HepG2 (cell line): ENCODE results near the gene RREB1. TPM values are rescaled to one million over a fixed set of nuclear protein-coding genes. Genes with fewer than 3 reads are reported as not detected.

ENCODE experiments used
- ATAC-seq: fragments of 200-7000 bp; cut with Tn5 transposase; 3 replicates; pipeline ENCODE4 v1.9.1; 2020; ENCODE audit warnings: mild to moderate bottlenecking, moderate library complexity
- BruUV-seq: library from RNA; stranded (reverse); fragments of 400-500 nt; replicated peaks from 2 replicates; lab custom pipeline; 2021; lab: Mats Ljungman, UMichigan
- CTCF ChIA-PET: fragments of 300-600 bp; formaldehyde crosslinking; extraction: SDS; loops from one replicate; lab custom pipeline; 2021; ENCODE audit warnings: low total read pairs, inconsistent platforms, low intra/inter-chr PET ratio; lab: Yijun Ruan, JAX
- POLR2A ChIA-PET: fragments of 350-600 bp; sonication (Branson Sonifier 250); formaldehyde crosslinking; loops from one replicate; lab custom pipeline; 2020; ENCODE audit warnings: antibody characterized with exemption, inconsistent platforms; lab: Yijun Ruan, JAX
- DNase-seq: peaks from one replicate; pipeline ENCODE4 v3.0.0-alpha.2; 2015; ENCODE audit warnings: low spot score
- FAIRE-seq: peaks from 3 replicates; lab custom pipeline; 2011; peaks lifted over from hg19 to GRCh38; lab: Jason Lieb, UNC
- H2AFZ ChIP-seq: one replicate; pipeline ENCODE4 v1.6.1; 2011; ENCODE audit warnings: low read length, inconsistent platforms
- H3K27ac ChIP-seq: fragments of 300-600 bp; 3 replicates; pipeline ENCODE4 v1.8.0; 2011; ENCODE audit warnings: mixed run types, mild to moderate bottlenecking, mixed read lengths, low read length, inconsistent platforms; ENCODE audit not compliant: insufficient read depth; ENCODE audit errors: extremely low read length
- H3K27me3 ChIP-seq, 2 experiments: fragments of 200-600 bp in 1 of 2; 2 replicates in 1 of 2; 3 replicates in 1 of 2; pipeline versions ENCODE4 v1.6.0 to v1.8.0; 2011; ENCODE audit warnings: low read length in 2 of 2, mild to moderate bottlenecking in 2 of 2, moderate library complexity in 2 of 2, inconsistent platforms in 1 of 2; ENCODE audit not compliant: insufficient read depth in 2 of 2, control insufficient read depth in 1 of 2
- H3K36me3 ChIP-seq, 2 experiments: fragments of 200-600 bp in 1 of 2; replicated peaks in 1 of 2; 2 replicates in 1 of 2; 3 replicates in 1 of 2; pipeline versions ENCODE4 v1.5.1 to v1.8.0; 2011; ENCODE audit warnings: low read length in 2 of 2, inconsistent platforms in 1 of 2; ENCODE audit not compliant: insufficient read depth in 2 of 2, control insufficient read depth in 1 of 2
- H3K4me1 ChIP-seq: 2 replicates; pipeline ENCODE4 v1.5.1; 2012; ENCODE audit warnings: low read length, inconsistent platforms; ENCODE audit not compliant: insufficient read depth
- H3K4me2 ChIP-seq: 2 replicates; pipeline ENCODE4 v1.6.0; 2011; ENCODE audit warnings: low read depth, low read length, inconsistent platforms
- H3K4me3 ChIP-seq, 3 experiments: fragments of 200-600 bp in 1 of 3; sonication (generic), shearing (Covaris generic) in 1 of 3; replicated peaks in 1 of 3; 2 replicates each; pipeline ENCODE4 v1.5.1; 2011 to 2016; ENCODE audit warnings: low read length in 3 of 3, inconsistent platforms in 2 of 3, low read depth in 2 of 3, mild to moderate bottlenecking in 2 of 3, control low read depth in 1 of 3, mixed read lengths in 1 of 3; ENCODE audit not compliant: insufficient read depth in 1 of 3
- H3K79me2 ChIP-seq: one replicate; pipeline ENCODE4 v1.6.1; 2011; ENCODE audit warnings: low read length, inconsistent platforms; ENCODE audit not compliant: insufficient read depth
- H3K9ac ChIP-seq: 2 replicates; pipeline ENCODE4 v1.6.0; 2011; ENCODE audit warnings: mild to moderate bottlenecking, low read depth, low read length, inconsistent platforms; ENCODE audit not compliant: insufficient read depth
- H3K9me3 ChIP-seq: 2 replicates; pipeline ENCODE4 v1.5.1; 2012; ENCODE audit warnings: mild to moderate bottlenecking, low read length
- H4K20me1 ChIP-seq: 2 replicates; pipeline ENCODE4 v1.6.0; 2011; ENCODE audit warnings: inconsistent platforms, mild to moderate bottlenecking, low read length, moderate library complexity; ENCODE audit not compliant: insufficient read depth
- BORCS8-MEF2B ChIP-seq: sonication (generic); formaldehyde crosslinking; IDR thresholded peaks from 2 replicates; pipeline ENCODE4 v1.8.0; 2022; ENCODE audit warnings: mild to moderate bottlenecking, missing genetic modification reagents
- RAD51 ChIP-seq: fragments of 450-650 bp; IDR thresholded peaks from 2 replicates; pipeline ENCODE4 v1.6.1; 2016; ENCODE audit warnings: borderline replicate concordance
- SMC3 ChIP-seq: IDR thresholded peaks from 2 replicates; pipeline ENCODE4 v1.6.1; 2011; ENCODE audit warnings: low read length, improper control_type of control experiment
- ZMYM2 ChIP-seq: sonication (generic); formaldehyde crosslinking; IDR thresholded peaks from 2 replicates; pipeline ENCODE4 v1.8.0; 2022; ENCODE audit warnings: mild to moderate bottlenecking, missing genetic modification reagents
- ZNF260 ChIP-seq: sonication (generic); formaldehyde crosslinking; IDR thresholded peaks from 2 replicates; pipeline ENCODE4 v1.4.0; 2020; ENCODE audit warnings: missing genetic modification reagents, low read depth, mild to moderate bottlenecking, borderline replicate concordance
- ZNF704 ChIP-seq: sonication (generic); formaldehyde crosslinking; IDR thresholded peaks from 2 replicates; pipeline ENCODE4 v1.8.1; 2023; ENCODE audit warnings: mild to moderate bottlenecking, inconsistent platforms, moderate library complexity, missing genetic modification reagents, borderline replicate concordance
- ZSCAN22 ChIP-seq: sonication (generic); formaldehyde crosslinking; IDR thresholded peaks from 2 replicates; pipeline ENCODE4 v1.4.0; 2020; ENCODE audit warnings: mild to moderate bottlenecking, missing genetic modification reagents
- WGBS: methylation state at CpG from one replicate; pipeline ENCODE4 v1.1.6; 2017; ENCODE audit warnings: low lambda C conversion rate; 5-methylcytosine and 5-hydroxymethylcytosine counted together
- in situ Hi-C: cut with HindIII; loops from 2 replicates; pipeline ENCODE4 v1.10.0; 2017; ENCODE audit warnings: low pct_unique_long_range_greater_than_20kb; ENCODE audit not compliant: extremely low pct_ligation_motif_present
- intact Hi-C: fragments of 100-400 bp; cut with micrococcal nuclease; formaldehyde crosslinking; loops from one replicate; pipeline ENCODE4 v1.10.0; 2022; ENCODE audit not compliant: unreplicated experiment
- polyA plus RNA-seq, 8 experiments: library from polyadenylated mRNA; depleted of rRNA in 3 of 8; stranded (reverse) in 7 of 8; unstranded in 1 of 8; fragments of >200 nt; fragmentation: Illumina TruSeq in 4 of 8; extraction: Trizol in 4 of 8; gene quantifications; 2 replicates each; pipeline versions ENCODE4 v1.2.1 to v1.2.3, GENCODE V29; 2011 to 2016; ENCODE audit warnings: low read depth in 4 of 8, missing spikeins in 1 of 8, mixed read lengths in 1 of 8; ENCODE audit not compliant: insufficient read depth in 1 of 8
- total RNA-seq, 5 experiments: library from RNA; depleted of rRNA; stranded (reverse); fragments of >200 nt; fragmentation: Illumina TruSeq; extraction: Trizol; gene quantifications; 2 replicates each; pipeline ENCODE4 v1.2.3, GENCODE V29; 2016; ENCODE audit warnings: low read depth in 1 of 5

The RREB1 gene
- total and polyA plus RNA-seq, 2 of the 13 experiments (the other 11 are each of a cell fraction or from before 2014, with no cell fraction given), result 6.1 to 23.2 TPM

GRCh38 chr6:7085911-7086310 lies 21.9 kb upstream of the RREB1 start:
- H3K4me3 ChIP-seq, result no peak overlapping the region
- H3K9me3 ChIP-seq, result no peaks in the 10 kb centered on the region
- H3K36me3 ChIP-seq, result no peaks in the 10 kb centered on the region
- H2AFZ ChIP-seq, result no peak overlapping the region
- H4K20me1 ChIP-seq, result no peaks in the 10 kb centered on the region
- ATAC-seq, result no peak; the same call in 2 of the 3 replicates
- no peak overlapping the region for H3K9ac ChIP-seq
- no TSS peak for BruUV-seq
- ChIA-PET POLR2A (no interaction called here), CTCF (no interaction called here)
- peaks cover 0 to 11% of the 10 kb centered on the region in 2 experiments; a peak in 1 of 5 replicates for H3K27me3 ChIP-seq
- H3K4me2 ChIP-seq, result no peak overlapping the region
- no peak for DNase-seq
- peaks cover 13% of the 10 kb centered on the region for H3K4me1 ChIP-seq
- in situ Hi-C loops (no loop called here), intact Hi-C loops (no loop called here)
- TF ChIP-seq ZSCAN22, result no peak
- no peak for TF ChIP-seq SMC3
- TF ChIP-seq BORCS8-MEF2B (CRISPR knock-in tag), result no peak
- no peak for TF ChIP-seq RAD51
- no peak for TF ChIP-seq ZNF260
- no peak for FAIRE-seq
- no peak overlapping the region for H3K27ac ChIP-seq
- H3K79me2 ChIP-seq, result no peaks in the 10 kb centered on the region
- 0% methylated on average over 1 of the region's 1 CpG for WGBS

GRCh38 chr6:7086488-7086887 lies 21.3 kb upstream of the RREB1 start:
- DNase-seq (no peak), ATAC-seq (no peak), FAIRE-seq (no peak)
- ChIA-PET CTCF (no interaction called here), POLR2A (no interaction called here)
- H3K27ac ChIP-seq, result no peak overlapping the region
- 71% methylated on average over 9 of the region's 9 CpGs for WGBS
- no peak overlapping the region for H2AFZ ChIP-seq
- intact Hi-C loops, result no loop called here
- no peaks in the 10 kb centered on the region for H3K79me2 ChIP-seq
- H4K20me1 ChIP-seq, result no peaks in the 10 kb centered on the region
- H3K4me3 ChIP-seq, result no peak overlapping the region
- H3K36me3 ChIP-seq, result no peaks in the 10 kb centered on the region
- no peak overlapping the region for H3K4me2 ChIP-seq
- BruUV-seq, result no TSS peak
- H3K9me3 ChIP-seq, result no peaks in the 10 kb centered on the region
- H3K9ac ChIP-seq, result no peak overlapping the region
- in situ Hi-C loops, result no loop called here
- H3K4me1 ChIP-seq, result peaks cover 13% of the 10 kb centered on the region
- H3K27me3 ChIP-seq, result peaks cover 0 to 11% of the 10 kb centered on the region in 2 experiments; a peak in 1 of 5 replicates
- no peak for TF ChIP-seq ZNF704 (CRISPR knock-in tag)
- TF ChIP-seq ZMYM2 (CRISPR knock-in tag), result no peak
